Skeletal muscle cell (primary cell): Measurements from ENCODE around the gene TAPBP.

Source experiments
- DNase-seq: peaks from one replicate; pipeline ENCODE4 v3.0.0-alpha.2; 2010; ENCODE audit warnings: low read depth
- H3K4me3 ChIP-seq: 2 replicates; pipeline ENCODE4 v1.5.1; 2011; ENCODE audit warnings: low read depth, mild to moderate bottlenecking, control low read depth, low read length, moderate library complexity

TAPBP gene

GRCh38 chr6:33254591-33254990, 59.3 kb downstream of the TAPBP start:
- no peak overlapping the region for H3K4me3 ChIP-seq
- DNase-seq, result no peak

- H3K4me3 ChIP-seq, result no peak overlapping the region
- no peak for DNase-seq
These were observed 61.1 kb downstream of the TAPBP start for GRCh38 chr6:33252759-33253158.

- DNase-seq, result no peak
- no peak overlapping the region for H3K4me3 ChIP-seq
These were observed 62.4 kb downstream of the TAPBP start for GRCh38 chr6:33251395-33252012.

- DNase-seq, result no peak
- no peak overlapping the region for H3K4me3 ChIP-seq
These were observed 63.1 kb downstream of the TAPBP start for GRCh38 chr6:33250731-33251130.

- peak overlapping the region; percentile 63 for H3K4me3 ChIP-seq
- peak; percentile 53 for DNase-seq
These were observed 63.9 kb downstream of the TAPBP start for GRCh38 chr6:33249732-33250630.
